Pancreas (tissue), 10 donors: ENCODE measurements around the gene GNAS. TPM values are rescaled to one million over a fixed set of nuclear protein-coding genes. Genes with fewer than 3 reads are reported as not detected.

Source experiments
- ATAC-seq, 4 donors: fragments of 200-7000 bp; cut with Tn5 transposase; one replicate each; pipeline versions ENCODE4 v1.8.0 to v1.9.1; 2020; ENCODE audit warnings: mild to moderate bottlenecking in 4 of 4, moderate library complexity in 4 of 4
- DNase-seq, 6 donors: peaks; one replicate each; pipeline ENCODE4 v3.0.0-alpha.2; 2020
- FAIRE-seq: peaks from 2 replicates; lab custom pipeline; 2012; peaks lifted over from hg19 to GRCh38; lab: Jason Lieb, UNC
- H3K27ac ChIP-seq, 4 donors: fragments of 200-600 bp; sonication (generic); 1 replicate in 3 of 4; 2 replicates in 1 of 4; pipeline versions ENCODE4 v1.5.0 to v1.8.0; 2020
- H3K27me3 ChIP-seq, 4 donors: fragments of 200-600 bp; one replicate each; pipeline ENCODE4 v1.8.0; 2021
- H3K36me3 ChIP-seq, 3 donors: fragments of 200-600 bp; sonication (generic) in 1 of 3; one replicate each; pipeline versions ENCODE4 v1.5.0 to v1.8.0; 2020 to 2021
- H3K4me1 ChIP-seq, 3 donors: fragments of 200-600 bp; one replicate each; pipeline ENCODE4 v1.8.0; 2021
- H3K4me3 ChIP-seq, 4 donors: fragments of 200-600 bp; sonication (generic) in 2 of 4; one replicate each; pipeline versions ENCODE4 v1.5.0 to v1.8.0; 2020 to 2021
- H3K9me3 ChIP-seq, 4 donors: fragments of 200-600 bp; one replicate each; pipeline ENCODE4 v1.8.0; 2021
- WGBS, 2 donors: extraction: QIAGEN DNeasy Blood & Tissue Kit; methylation state at CpG; one replicate each; pipeline ENCODE4 v1.1.7; 2013; 5-methylcytosine and 5-hydroxymethylcytosine counted together
- intact Hi-C, 3 donors: fragments of 100-400 bp; cut with DNase I; formaldehyde crosslinking; loops; one replicate each; pipeline versions ENCODE4 v1.11.1 to v1.14.2; 2022
- polyA plus RNA-seq, 2 donors: library from polyadenylated mRNA; stranded (reverse); fragments of 200-250 nt; gene quantifications; one replicate each; pipeline ENCODE4 v1.2.3, GENCODE V29; 2013
- total RNA-seq, 6 donors: library from RNA; stranded (reverse); fragmentation: NEBNext Ultra II Directional in 4 of 6; extraction: Animal tissue kit (Norgen Biotek cat#: 25700) in 4 of 6; gene quantifications; one replicate each; pipeline versions ENCODE4 v1.2.1 to v1.2.4, GENCODE V29; 2021 to 2023
- TF ChIP-seq, protein P1 (sequence below), 4 donors: fragments of 200-600 bp; sonication (generic) in 3 of 4; IDR thresholded peaks; one replicate each; pipeline versions ENCODE4 v1.5.0 to v1.8.0; 2021; ENCODE audit warnings: antibody characterized with exemption in 4 of 4
- donor health status: healthy with polysubstance abuse.
- donor health status: DM: no; HTN: no; CAD: no; lungs with moderate emphysema.
- donor health status: DM: no; HTN: no; CAD: no.
- donor health status: control.
- donor health status: control.
- donor health status: Bipolar disorder and iron deficiency.
- donor health status: DM: yes; HTN: yes; CAD: no.
- donor health status: DM: no; HTN: no; CAD: no.
- donor health status: DM: no; HTN: no; CAD: no.
- donor health status: DM: yes; HTN: yes; CAD: no.

The GNAS gene
- total and polyA plus RNA-seq, 8 donors = 349 to 2,220 (median 627) TPM

DNA sequence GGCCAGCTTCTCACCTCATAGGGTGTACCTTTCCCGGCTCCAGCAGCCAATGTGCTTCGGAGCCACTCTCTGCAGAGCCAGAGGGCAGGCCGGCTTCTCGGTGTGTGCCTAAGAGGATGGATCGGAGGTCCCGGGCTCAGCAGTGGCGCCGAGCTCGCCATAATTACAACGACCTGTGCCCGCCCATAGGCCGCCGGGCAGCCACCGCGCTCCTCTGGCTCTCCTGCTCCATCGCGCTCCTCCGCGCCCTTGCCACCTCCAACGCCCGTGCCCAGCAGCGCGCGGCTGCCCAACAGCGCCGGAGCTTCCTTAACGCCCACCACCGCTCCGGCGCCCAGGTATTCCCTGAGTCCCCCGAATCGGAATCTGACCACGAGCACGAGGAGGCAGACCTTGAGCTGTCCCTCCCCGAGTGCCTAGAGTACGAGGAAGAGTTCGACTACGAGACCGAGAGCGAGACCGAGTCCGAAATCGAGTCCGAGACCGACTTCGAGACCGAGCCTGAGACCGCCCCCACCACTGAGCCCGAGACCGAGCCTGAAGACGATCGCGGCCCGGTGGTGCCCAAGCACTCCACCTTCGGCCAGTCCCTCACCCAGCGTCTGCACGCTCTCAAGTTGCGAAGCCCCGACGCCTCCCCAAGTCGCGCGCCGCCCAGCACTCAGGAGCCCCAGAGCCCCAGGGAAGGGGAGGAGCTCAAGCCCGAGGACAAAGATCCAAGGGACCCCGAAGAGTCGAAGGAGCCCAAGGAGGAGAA, 12.3 kb upstream of the GNAS start:
- Histone ChIP-seq H3K9me3 (no peaks in the 10 kb centered on the region), H3K4me3 (peak overlapping the region in 1 of 4 donors; percentile 7), H3K4me1 (no peaks in the 10 kb centered on the region), H3K36me3 (no peaks in the 10 kb centered on the region), H3K27ac (no peak overlapping the region), H3K27me3 (no peaks in the 10 kb centered on the region)
- DNase-seq (peak in 1 of 6 donors; percentile 64), FAIRE-seq (no peak), ATAC-seq (peak in 1 of 4 donors; percentile 22)
- intact Hi-C loops = loop anchor here in 1 of 3 donors (10.0 kb wide), 1 partner anchor 595 kb away; no protein-coding TSS in a partner anchor
- 50 to 56% methylated on average over 67 of the region's 67 CpGs for WGBS, 2 donors
- TF ChIP-seq, protein P1, sequence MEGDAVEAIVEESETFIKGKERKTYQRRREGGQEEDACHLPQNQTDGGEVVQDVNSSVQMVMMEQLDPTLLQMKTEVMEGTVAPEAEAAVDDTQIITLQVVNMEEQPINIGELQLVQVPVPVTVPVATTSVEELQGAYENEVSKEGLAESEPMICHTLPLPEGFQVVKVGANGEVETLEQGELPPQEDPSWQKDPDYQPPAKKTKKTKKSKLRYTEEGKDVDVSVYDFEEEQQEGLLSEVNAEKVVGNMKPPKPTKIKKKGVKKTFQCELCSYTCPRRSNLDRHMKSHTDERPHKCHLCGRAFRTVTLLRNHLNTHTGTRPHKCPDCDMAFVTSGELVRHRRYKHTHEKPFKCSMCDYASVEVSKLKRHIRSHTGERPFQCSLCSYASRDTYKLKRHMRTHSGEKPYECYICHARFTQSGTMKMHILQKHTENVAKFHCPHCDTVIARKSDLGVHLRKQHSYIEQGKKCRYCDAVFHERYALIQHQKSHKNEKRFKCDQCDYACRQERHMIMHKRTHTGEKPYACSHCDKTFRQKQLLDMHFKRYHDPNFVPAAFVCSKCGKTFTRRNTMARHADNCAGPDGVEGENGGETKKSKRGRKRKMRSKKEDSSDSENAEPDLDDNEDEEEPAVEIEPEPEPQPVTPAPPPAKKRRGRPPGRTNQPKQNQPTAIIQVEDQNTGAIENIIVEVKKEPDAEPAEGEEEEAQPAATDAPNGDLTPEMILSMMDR (IDR thresholded peaks at IDR 0.05) = no peak

DNA sequence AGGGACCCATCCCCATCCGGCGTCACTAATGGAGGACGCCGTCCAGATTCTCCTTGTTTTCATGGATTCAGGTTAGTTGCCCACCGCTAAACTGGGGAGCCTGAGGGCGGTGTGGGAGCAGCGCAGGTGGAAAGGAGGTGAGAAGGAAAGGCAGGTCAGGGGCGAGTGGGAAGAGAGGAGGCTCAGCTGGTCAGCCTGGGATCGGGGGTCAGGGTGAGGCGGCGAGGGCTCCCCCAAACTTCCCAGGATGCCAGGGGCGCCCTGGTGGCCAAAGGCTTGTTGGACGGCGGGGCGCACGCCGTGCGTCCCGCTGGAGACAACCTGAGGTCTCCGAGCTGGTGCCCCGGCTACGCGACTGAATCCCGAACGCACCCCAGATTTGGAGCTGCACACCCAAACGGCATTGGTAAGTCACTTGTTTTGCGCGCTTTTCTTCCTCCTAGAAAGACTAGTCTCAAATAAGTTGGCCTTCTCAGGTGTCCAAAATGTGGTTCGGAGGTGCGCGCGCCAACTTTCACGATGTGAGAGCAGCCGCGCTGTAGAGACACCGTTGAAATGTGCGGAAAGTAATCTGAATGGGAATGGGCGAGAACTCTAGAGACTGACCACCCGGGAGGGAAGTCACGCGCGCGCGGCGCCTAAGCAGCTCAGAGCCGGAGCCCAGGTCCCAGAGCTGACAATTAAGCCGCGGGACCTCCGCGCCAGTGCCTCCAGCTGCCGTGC, 11.5 kb upstream of the GNAS start:
- H3K27ac ChIP-seq = no peak overlapping the region
- no peak overlapping the region for H3K4me3 ChIP-seq
- DNase-seq (no peak), ATAC-seq (no peak), FAIRE-seq (no peak)
- H3K27me3 ChIP-seq = no peaks in the 10 kb centered on the region
- intact Hi-C loops = loop anchor here in 1 of 3 donors (10.0 kb wide), 1 partner anchor 596 kb away; no protein-coding TSS in a partner anchor
- TF ChIP-seq, protein P1 (IDR thresholded peaks at IDR 0.05) = no peak
- WGBS, 2 donors = 54 to 56% methylated on average over 51 of the region's 51 CpGs
- H3K4me1 ChIP-seq = no peaks in the 10 kb centered on the region
- no peaks in the 10 kb centered on the region for H3K9me3 ChIP-seq
- no peaks in the 10 kb centered on the region for H3K36me3 ChIP-seq

DNA sequence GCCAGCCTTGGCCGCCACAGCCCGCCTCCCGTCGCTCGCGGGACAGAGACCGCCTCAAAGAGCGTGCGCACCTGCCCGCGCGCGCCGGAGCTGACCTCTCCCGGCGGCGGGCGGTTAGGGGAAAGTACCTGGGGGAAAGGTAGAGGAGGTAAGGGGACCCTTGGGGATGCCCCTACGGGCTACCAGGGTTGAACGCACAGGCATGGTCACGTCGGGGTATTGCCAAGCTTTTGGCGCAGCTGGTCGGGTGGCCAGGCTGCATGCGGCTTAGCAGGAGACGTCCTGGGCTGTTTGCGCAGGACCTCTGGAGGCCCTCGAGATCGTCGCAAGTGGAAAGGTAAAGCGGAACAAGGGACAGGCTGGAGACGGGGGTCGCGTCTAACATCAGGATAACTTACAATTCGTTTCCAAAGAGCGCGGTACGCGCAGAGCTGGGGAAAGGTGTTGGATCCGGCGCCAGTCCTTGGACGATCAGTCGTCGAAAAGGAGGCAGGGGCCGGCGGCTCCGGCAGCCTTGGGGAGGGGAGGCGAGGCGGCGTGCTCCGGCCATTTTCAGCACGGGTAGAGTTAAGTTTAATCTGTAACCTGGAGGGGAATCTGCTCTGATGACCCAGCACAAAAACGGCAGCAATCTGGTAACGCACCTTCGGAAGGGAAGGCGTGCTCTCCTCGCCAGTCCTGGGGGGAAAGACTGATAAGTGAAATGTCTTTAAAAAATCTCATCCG, 10.8 kb upstream of the GNAS start:
- TF ChIP-seq, protein P1 (IDR thresholded peaks at IDR 0.05) = no peak
- no peak overlapping the region for H3K27ac ChIP-seq
- H3K36me3 ChIP-seq = no peaks in the 10 kb centered on the region
- no peaks in the 10 kb centered on the region for H3K9me3 ChIP-seq
- DNase-seq = no peak
- no peak for ATAC-seq
- no peak overlapping the region for H3K4me3 ChIP-seq
- FAIRE-seq = no peak
- no peaks in the 10 kb centered on the region for H3K27me3 ChIP-seq
- intact Hi-C loops = loop anchor here in 1 of 3 donors (10.0 kb wide), 1 partner anchor 597 kb away; no protein-coding TSS in a partner anchor
- H3K4me1 ChIP-seq = no peaks in the 10 kb centered on the region
- 55% methylated on average over 58 of the region's 58 CpGs for WGBS, 2 donors

DNA sequence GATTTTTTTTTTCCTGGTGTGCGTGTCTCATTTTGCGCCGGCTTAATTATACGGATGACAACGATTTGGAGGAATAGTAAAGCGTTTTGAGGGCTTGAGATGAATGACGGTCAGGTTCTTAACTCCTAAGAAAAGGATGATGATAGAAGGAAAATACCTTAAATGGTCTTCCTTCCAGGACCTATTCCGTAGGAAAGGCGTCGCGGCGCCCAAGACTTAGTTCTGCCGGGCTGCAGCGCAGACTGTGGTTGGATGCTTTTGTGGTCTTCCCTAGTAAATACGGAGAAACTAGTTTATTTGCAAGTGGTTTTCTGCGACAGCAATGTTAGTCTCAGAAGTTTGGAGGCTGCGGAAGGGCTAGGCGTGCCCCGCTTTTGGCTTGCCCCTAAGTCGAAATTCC, 10.2 kb upstream of the GNAS start:
- H3K27ac ChIP-seq = no peak overlapping the region
- intact Hi-C loops = loop anchor here in 1 of 3 donors (10.0 kb wide), 1 partner anchor 597 kb away; no protein-coding TSS in a partner anchor
- H3K27me3 ChIP-seq = no peaks in the 10 kb centered on the region
- DNase-seq (no peak), ATAC-seq (no peak), FAIRE-seq (no peak)
- no peak overlapping the region for H3K4me3 ChIP-seq
- TF ChIP-seq, protein P1 (IDR thresholded peaks at IDR 0.05) = no peak
- no peaks in the 10 kb centered on the region for H3K36me3 ChIP-seq
- H3K4me1 ChIP-seq = no peaks in the 10 kb centered on the region
- no peaks in the 10 kb centered on the region for H3K9me3 ChIP-seq
- 49 to 51% methylated on average over 20 of the region's 20 CpGs for WGBS, 2 donors
